ENCODE measurements around the gene SLC14A1. TPM values are rescaled to one million over a fixed set of nuclear protein-coding genes. Genes with fewer than 3 reads are reported as not detected.

The SLC14A1 gene
- total RNA-seq (2022; extraction: Qiagen RNA extraction; ENCODE audit: low read depth) = not detected in 5 replicates

GRCh38 chr18:45723567-45724355 lies at the start of gene SLC14A1:
SLC14A1 (plus strand) TSS chr18:45724181; CDS start chr18:45730321, 6,140 bp downstream.

Other genes with a start within 250 kb of the SLC14A1 start
- not detected in 5 replicates for gene SLC14A2, start 108.7 kb upstream of the SLC14A1 start, total RNA-seq (2022; extraction: Qiagen RNA extraction; ENCODE audit: low read depth)
- gene SIGLEC15, start 101.5 kb downstream of the SLC14A1 start, total RNA-seq (2022; extraction: Qiagen RNA extraction; ENCODE audit: low read depth) = not detected in 5 replicates
- gene EPG5, start 243.1 kb downstream of the SLC14A1 start, total RNA-seq (2022; extraction: Qiagen RNA extraction; ENCODE audit: low read depth) = 3.1 to 4.0 TPM (median 3.6 TPM) in 5 replicates